Measurements from ENCODE around the gene SEMA4C.

DNA sequence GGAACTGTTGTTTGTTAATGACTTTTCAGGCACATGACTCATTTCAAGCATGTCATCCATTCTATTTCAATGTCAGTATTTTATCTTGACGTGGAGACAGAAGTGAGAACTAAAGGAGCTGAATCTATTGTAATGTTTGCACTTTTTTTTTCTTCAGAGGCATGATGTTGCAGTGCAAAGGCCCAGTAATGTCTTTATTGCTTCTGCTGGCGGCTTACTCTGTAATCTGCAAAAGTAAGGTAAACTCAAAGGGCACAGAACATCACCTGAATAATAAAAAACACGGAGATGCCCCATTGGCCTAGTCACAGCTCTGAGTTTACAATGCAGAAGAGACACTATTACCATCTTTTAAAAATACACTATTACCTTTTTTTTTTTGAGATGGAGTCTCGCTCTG is 56.2 kb downstream of the SEMA4C start:
- TF ChIP-seq, protein P1, sequence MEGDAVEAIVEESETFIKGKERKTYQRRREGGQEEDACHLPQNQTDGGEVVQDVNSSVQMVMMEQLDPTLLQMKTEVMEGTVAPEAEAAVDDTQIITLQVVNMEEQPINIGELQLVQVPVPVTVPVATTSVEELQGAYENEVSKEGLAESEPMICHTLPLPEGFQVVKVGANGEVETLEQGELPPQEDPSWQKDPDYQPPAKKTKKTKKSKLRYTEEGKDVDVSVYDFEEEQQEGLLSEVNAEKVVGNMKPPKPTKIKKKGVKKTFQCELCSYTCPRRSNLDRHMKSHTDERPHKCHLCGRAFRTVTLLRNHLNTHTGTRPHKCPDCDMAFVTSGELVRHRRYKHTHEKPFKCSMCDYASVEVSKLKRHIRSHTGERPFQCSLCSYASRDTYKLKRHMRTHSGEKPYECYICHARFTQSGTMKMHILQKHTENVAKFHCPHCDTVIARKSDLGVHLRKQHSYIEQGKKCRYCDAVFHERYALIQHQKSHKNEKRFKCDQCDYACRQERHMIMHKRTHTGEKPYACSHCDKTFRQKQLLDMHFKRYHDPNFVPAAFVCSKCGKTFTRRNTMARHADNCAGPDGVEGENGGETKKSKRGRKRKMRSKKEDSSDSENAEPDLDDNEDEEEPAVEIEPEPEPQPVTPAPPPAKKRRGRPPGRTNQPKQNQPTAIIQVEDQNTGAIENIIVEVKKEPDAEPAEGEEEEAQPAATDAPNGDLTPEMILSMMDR (IDR thresholded peaks at IDR 0.05), result no peak
- TF ChIP-seq POLR2A (IDR thresholded peaks at IDR 0.05) (no peak), EP300 (IDR thresholded peaks at IDR 0.05; ENCODE audit: low read depth) (no peak), POLR2AphosphoS5 (IDR thresholded peaks at IDR 0.05) (no peak)

All from transverse colon (tissue), 4 donors.